ENCODE results near the gene EXD3.

DNA sequence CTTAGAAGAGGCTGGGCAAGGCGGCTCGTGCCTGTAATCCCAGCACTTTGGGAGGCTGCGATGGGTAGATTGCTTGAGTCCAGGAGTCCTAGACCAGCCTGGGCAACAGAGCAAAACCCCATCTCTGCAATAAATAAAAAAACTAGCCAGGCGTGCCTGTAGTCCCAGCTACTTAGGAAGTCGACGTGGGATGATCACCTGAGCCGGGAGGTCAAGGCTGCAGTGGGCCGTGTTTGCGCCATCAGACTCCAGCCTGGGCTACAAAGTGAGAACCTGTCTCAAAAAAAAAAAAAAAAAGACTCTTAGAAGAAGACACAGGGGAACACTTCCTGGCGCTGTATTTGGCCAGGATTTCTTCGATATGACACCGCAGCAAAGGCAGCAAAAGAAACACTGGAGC is 97.2 kb downstream of the EXD3 start:
- no peak for TF ChIP-seq TAF1 (IDR thresholded peaks at IDR 0.05; ENCODE audit: low read depth)
- TF ChIP-seq EP300 (IDR thresholded peaks at IDR 0.05; ENCODE audit: borderline replicate concordance): no peak
- no peak for TF ChIP-seq TEAD4 (IDR thresholded peaks at IDR 0.05)
- TF ChIP-seq RAD21 (IDR thresholded peaks at IDR 0.05; ENCODE audit: low read depth): no peak
- TF ChIP-seq, protein P1, sequence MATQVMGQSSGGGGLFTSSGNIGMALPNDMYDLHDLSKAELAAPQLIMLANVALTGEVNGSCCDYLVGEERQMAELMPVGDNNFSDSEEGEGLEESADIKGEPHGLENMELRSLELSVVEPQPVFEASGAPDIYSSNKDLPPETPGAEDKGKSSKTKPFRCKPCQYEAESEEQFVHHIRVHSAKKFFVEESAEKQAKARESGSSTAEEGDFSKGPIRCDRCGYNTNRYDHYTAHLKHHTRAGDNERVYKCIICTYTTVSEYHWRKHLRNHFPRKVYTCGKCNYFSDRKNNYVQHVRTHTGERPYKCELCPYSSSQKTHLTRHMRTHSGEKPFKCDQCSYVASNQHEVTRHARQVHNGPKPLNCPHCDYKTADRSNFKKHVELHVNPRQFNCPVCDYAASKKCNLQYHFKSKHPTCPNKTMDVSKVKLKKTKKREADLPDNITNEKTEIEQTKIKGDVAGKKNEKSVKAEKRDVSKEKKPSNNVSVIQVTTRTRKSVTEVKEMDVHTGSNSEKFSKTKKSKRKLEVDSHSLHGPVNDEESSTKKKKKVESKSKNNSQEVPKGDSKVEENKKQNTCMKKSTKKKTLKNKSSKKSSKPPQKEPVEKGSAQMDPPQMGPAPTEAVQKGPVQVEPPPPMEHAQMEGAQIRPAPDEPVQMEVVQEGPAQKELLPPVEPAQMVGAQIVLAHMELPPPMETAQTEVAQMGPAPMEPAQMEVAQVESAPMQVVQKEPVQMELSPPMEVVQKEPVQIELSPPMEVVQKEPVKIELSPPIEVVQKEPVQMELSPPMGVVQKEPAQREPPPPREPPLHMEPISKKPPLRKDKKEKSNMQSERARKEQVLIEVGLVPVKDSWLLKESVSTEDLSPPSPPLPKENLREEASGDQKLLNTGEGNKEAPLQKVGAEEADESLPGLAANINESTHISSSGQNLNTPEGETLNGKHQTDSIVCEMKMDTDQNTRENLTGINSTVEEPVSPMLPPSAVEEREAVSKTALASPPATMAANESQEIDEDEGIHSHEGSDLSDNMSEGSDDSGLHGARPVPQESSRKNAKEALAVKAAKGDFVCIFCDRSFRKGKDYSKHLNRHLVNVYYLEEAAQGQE (IDR thresholded peaks at IDR 0.05; ENCODE audit: low read depth): no peak
- TF ChIP-seq CEBPB (IDR thresholded peaks at IDR 0.05): no peak
- TF ChIP-seq EGR1 (IDR thresholded peaks at IDR 0.05): no peak
- no peak for TF ChIP-seq YY1 (IDR thresholded peaks at IDR 0.05; ENCODE audit: low read depth)
- TF ChIP-seq CREB1 (IDR thresholded peaks at IDR 0.05; ENCODE audit: low read depth): no peak

Data from Ishikawa (cell line).